Gastrocnemius medialis (tissue), 4 donors: Measurements from ENCODE around the gene OTOF. TPM values are rescaled to one million over a fixed set of nuclear protein-coding genes. Genes with fewer than 3 reads are reported as not detected.

Experiments used
- ATAC-seq, 2 donors: fragments of 150-250 bp; one replicate each; pipeline ENCODE4 v1.9.1; 2016
- DNase-seq, 2 donors: peaks; one replicate each; pipeline ENCODE4 v3.0.0-alpha.2; 2019
- H3K27ac ChIP-seq, 4 donors: fragments of 200-600 bp; sonication (generic); 1 replicate in 1 of 4; 2 replicates in 3 of 4; pipeline ENCODE4 v1.5.1; 2016 to 2018; ENCODE audit warnings: mild to moderate bottlenecking in 2 of 4, moderate library complexity in 1 of 4
- H3K27me3 ChIP-seq, 3 donors: fragments of 200-600 bp; sonication (generic) in 2 of 3; 1 replicate in 1 of 3; 2 replicates in 2 of 3; pipeline versions ENCODE4 v1.5.1 to v1.6.0; 2016 to 2019; ENCODE audit warnings: mild to moderate bottlenecking in 1 of 3, moderate library complexity in 1 of 3
- H3K36me3 ChIP-seq, 2 donors: fragments of 200-600 bp; sonication (generic) in 1 of 2; one replicate each; pipeline ENCODE4 v1.5.1; 2017 to 2018
- H3K4me1 ChIP-seq, 2 donors: fragments of 200-600 bp; sonication (generic) in 1 of 2; one replicate each; pipeline ENCODE4 v1.5.1; 2016 to 2017; ENCODE audit warnings: mild to moderate bottlenecking in 2 of 2
- H3K4me3 ChIP-seq, 4 donors: fragments of 200-600 bp; sonication (generic) in 3 of 4; 1 replicate in 1 of 4; 2 replicates in 3 of 4; pipeline ENCODE4 v1.5.1; 2016 to 2019; ENCODE audit warnings: mild to moderate bottlenecking in 2 of 4
- H3K9me3 ChIP-seq, 3 donors: fragments of 200-600 bp; sonication (generic) in 2 of 3; 1 replicate in 1 of 3; 2 replicates in 2 of 3; pipeline ENCODE4 v1.5.1; 2016 to 2019
- POLR2A ChIP-seq, 2 donors: fragments of 450-650 bp; IDR thresholded peaks; one replicate each; pipeline ENCODE4 v1.6.1; 2017; ENCODE audit warnings: antibody characterized with exemption in 2 of 2, mild to moderate bottlenecking in 2 of 2, moderate library complexity in 2 of 2
- in situ Hi-C, 4 donors: fragments of 200-750 bp; cut with MboI; loops; one replicate each; pipeline versions ENCODE4 v1.15.0 to v1.8.0; 2017; ENCODE audit warnings: low sequenced_read_pairs in 4 of 4
- intact Hi-C: fragments of 100-400 bp; cut with DNase I; formaldehyde crosslinking; loops from one replicate; pipeline ENCODE4 v1.15.1; 2023; ENCODE audit warnings: low total_unique reads
- total RNA-seq, 4 donors: library from RNA; depleted of rRNA; stranded (reverse); fragments of >200 nt; gene quantifications; one replicate each; pipeline versions ENCODE4 v1.1.0 to v1.2.3, GENCODE V29; 2016
- TF ChIP-seq, protein P1 (sequence below), 5 experiments: fragments of 450-650 bp in 3 of 5; fragments of 200-600 bp in 2 of 5; sonication (generic) in 2 of 5; IDR thresholded peaks in 4 of 5; conservative IDR thresholded peaks in 1 of 5; 1 replicate in 4 of 5; 2 replicates in 1 of 5; pipeline ENCODE4 v1.5.1; 2016 to 2019; ENCODE audit warnings: antibody characterized with exemption in 5 of 5, mild to moderate bottlenecking in 3 of 5, moderate library complexity in 3 of 5

The OTOF gene
- total RNA-seq, 4 donors from 2014 or later = 0.09 to 0.46 TPM; not detected in 2

- Histone ChIP-seq H3K4me3 (no peak overlapping the region), H3K36me3 (no peaks in the 10 kb centered on the region), H3K27me3 (no peaks in the 10 kb centered on the region), H3K4me1 (no peaks in the 10 kb centered on the region), H3K27ac (no peak overlapping the region), H3K9me3 (no peaks in the 10 kb centered on the region)
- ATAC-seq (no peak), DNase-seq (peak in 1 of 2 donors; percentile 3)
- TF ChIP-seq, protein P1, sequence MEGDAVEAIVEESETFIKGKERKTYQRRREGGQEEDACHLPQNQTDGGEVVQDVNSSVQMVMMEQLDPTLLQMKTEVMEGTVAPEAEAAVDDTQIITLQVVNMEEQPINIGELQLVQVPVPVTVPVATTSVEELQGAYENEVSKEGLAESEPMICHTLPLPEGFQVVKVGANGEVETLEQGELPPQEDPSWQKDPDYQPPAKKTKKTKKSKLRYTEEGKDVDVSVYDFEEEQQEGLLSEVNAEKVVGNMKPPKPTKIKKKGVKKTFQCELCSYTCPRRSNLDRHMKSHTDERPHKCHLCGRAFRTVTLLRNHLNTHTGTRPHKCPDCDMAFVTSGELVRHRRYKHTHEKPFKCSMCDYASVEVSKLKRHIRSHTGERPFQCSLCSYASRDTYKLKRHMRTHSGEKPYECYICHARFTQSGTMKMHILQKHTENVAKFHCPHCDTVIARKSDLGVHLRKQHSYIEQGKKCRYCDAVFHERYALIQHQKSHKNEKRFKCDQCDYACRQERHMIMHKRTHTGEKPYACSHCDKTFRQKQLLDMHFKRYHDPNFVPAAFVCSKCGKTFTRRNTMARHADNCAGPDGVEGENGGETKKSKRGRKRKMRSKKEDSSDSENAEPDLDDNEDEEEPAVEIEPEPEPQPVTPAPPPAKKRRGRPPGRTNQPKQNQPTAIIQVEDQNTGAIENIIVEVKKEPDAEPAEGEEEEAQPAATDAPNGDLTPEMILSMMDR (IDR thresholded peaks at IDR 0.05 in 4 of 5, conservative IDR thresholded peaks at IDR 0.05 in 1 of 5) = no peak
- no peak for TF ChIP-seq POLR2A (IDR thresholded peaks at IDR 0.05)
- in situ Hi-C loops (no loop called here), intact Hi-C loops (no loop called here)
Measured at GRCh38 chr2:26522325-26522724, 44.4 kb upstream of the OTOF start.

GRCh38 chr2:26521913-26522180 lies 43.9 kb upstream of the OTOF start:
- in situ Hi-C loops (no loop called here), intact Hi-C loops (no loop called here)
- no peak for ATAC-seq

GRCh38 chr2:26521054-26521912 lies 43.4 kb upstream of the OTOF start:
- in situ Hi-C loops = no loop called here
- no peaks in the 10 kb centered on the region for H3K9me3 ChIP-seq
- H3K4me1 ChIP-seq = no peaks in the 10 kb centered on the region
- no peaks in the 10 kb centered on the region for H3K27me3 ChIP-seq
- intact Hi-C loops = no loop called here
- no peak for TF ChIP-seq POLR2A (IDR thresholded peaks at IDR 0.05)
- TF ChIP-seq, protein P1 (IDR thresholded peaks at IDR 0.05 in 4 of 5, conservative IDR thresholded peaks at IDR 0.05 in 1 of 5) = no peak
- H3K27ac ChIP-seq = no peak overlapping the region
- no peaks in the 10 kb centered on the region for H3K36me3 ChIP-seq
- no peak for ATAC-seq
- DNase-seq = peak in 1 of 2 donors; percentile 3
- no peak overlapping the region for H3K4me3 ChIP-seq

More at GRCh38 chr2:26521913-26522180, 43.9 kb upstream of the OTOF start:
- Histone ChIP-seq H3K27ac (no peak overlapping the region), H3K4me1 (no peaks in the 10 kb centered on the region), H3K27me3 (no peaks in the 10 kb centered on the region), H3K4me3 (no peak overlapping the region), H3K9me3 (no peaks in the 10 kb centered on the region), H3K36me3 (no peaks in the 10 kb centered on the region)
- TF ChIP-seq POLR2A (IDR thresholded peaks at IDR 0.05) = no peak
- TF ChIP-seq, protein P1 (IDR thresholded peaks at IDR 0.05 in 4 of 5, conservative IDR thresholded peaks at IDR 0.05 in 1 of 5) = no peak
- no peak for DNase-seq

DNA sequence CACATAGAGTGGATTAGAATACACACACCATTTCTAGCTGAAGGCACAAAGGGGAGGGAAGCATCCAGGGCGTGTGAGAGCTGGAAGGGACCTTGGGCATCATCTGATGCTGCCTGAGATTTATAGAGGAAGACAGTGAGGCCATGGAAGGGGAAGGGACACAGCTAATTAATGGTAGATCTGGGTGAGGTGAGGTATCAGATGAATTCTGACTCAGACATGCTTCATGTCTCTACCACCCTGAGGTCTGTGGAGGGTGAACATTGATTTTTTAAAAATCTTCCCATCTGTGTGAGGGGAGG lies 42.2 kb upstream of the OTOF start:
- Histone ChIP-seq H3K4me3 (no peak overlapping the region), H3K4me1 (no peaks in the 10 kb centered on the region), H3K9me3 (no peaks in the 10 kb centered on the region), H3K36me3 (no peaks in the 10 kb centered on the region), H3K27me3 (no peaks in the 10 kb centered on the region), H3K27ac (no peak overlapping the region)
- intact Hi-C loops = no loop called here
- TF ChIP-seq POLR2A (IDR thresholded peaks at IDR 0.05) = no peak
- TF ChIP-seq, protein P1 (IDR thresholded peaks at IDR 0.05 in 4 of 5, conservative IDR thresholded peaks at IDR 0.05 in 1 of 5) = no peak
- in situ Hi-C loops = no loop called here
- DNase-seq (no peak), ATAC-seq (no peak)
